ENCODE results near the gene TLL2. TPM values are rescaled to one million over a fixed set of nuclear protein-coding genes. Genes with fewer than 3 reads are reported as not detected.

The TLL2 gene
- polyA plus RNA-seq, 2 of the 4 experiments (the other 2 are of a cell fraction): 0.08 to 0.13 TPM

GRCh38 chr10:96500519-96500918 is 13.2 kb downstream of the TLL2 start:
- ChIA-PET CTCF (interaction anchor here (0.9 to 4.1 kb wide), 3 partner anchors 10 to 130 kb away, joined by 4 to 31 read pairs (median 4); no protein-coding TSS in a partner anchor), POLR2A (no interaction called here)
- FAIRE-seq: no peak
- H3K4me2 ChIP-seq: no peak overlapping the region
- H3K27ac ChIP-seq: no peak overlapping the region
- no peak for DNase-seq (ENCODE audit: low read depth in 1 of 2, low spot score in 1 of 2)
- no peaks in the 10 kb centered on the region for H3K9me3 ChIP-seq
- H3K4me1 ChIP-seq: no peaks in the 10 kb centered on the region
- WGBS (ENCODE audit: missing lambda C conversion rate): 50% methylated on average over 7 of the region's 7 CpGs
- ATAC-seq: no peak
- TF ChIP-seq HMGXB4 (CRISPR knock-in tag; IDR thresholded peaks at IDR 0.05; ENCODE audit: borderline replicate concordance): no peak
- H3K4me3 ChIP-seq: no peak overlapping the region

- Histone ChIP-seq H3K27ac (no peak overlapping the region), H3K4me2 (no peak overlapping the region), H3K4me1 (no peaks in the 10 kb centered on the region), H3K9me3 (no peaks in the 10 kb centered on the region), H3K4me3 (no peak overlapping the region)
- no peak for ATAC-seq
- no peak for FAIRE-seq
- POLR2A ChIA-PET: no interaction called here
- CTCF ChIA-PET: interaction anchor here (0.9 to 4.1 kb wide), 2 partner anchors 10 to 125 kb away, joined by 4 to 31 read pairs; no protein-coding TSS in a partner anchor
- 57% methylated on average over 3 of the region's 3 CpGs for WGBS (ENCODE audit: missing lambda C conversion rate)
- no peak for TF ChIP-seq EHF (CRISPR knock-in tag; IDR thresholded peaks at IDR 0.05)
- no peak for TF ChIP-seq BCL3 (IDR thresholded peaks at IDR 0.05)
- no peak for TF ChIP-seq PBX3 (IDR thresholded peaks at IDR 0.05)
- no peak for TF ChIP-seq ZSCAN20 (CRISPR knock-in tag; IDR thresholded peaks at IDR 0.05)
- TF ChIP-seq ESRRA (IDR thresholded peaks at IDR 0.05; ENCODE audit: borderline replicate concordance, low read length): no peak
- TF ChIP-seq SREBF2 (IDR thresholded peaks at IDR 0.05): no peak
- no peak for TF ChIP-seq ATOH8 (CRISPR knock-in tag; IDR thresholded peaks at IDR 0.05; ENCODE audit: low read depth)
- no peak for TF ChIP-seq FOXS1 (CRISPR knock-in tag; IDR thresholded peaks at IDR 0.05)
- TF ChIP-seq SMC3 (IDR thresholded peaks at IDR 0.05): no peak
- no peak for DNase-seq (ENCODE audit: low read depth in 1 of 2, low spot score in 1 of 2)
Measured at GRCh38 chr10:96500050-96500449, 13.7 kb downstream of the TLL2 start.

GRCh38 chr10:96497391-96497790 is 16.3 kb downstream of the TLL2 start:
- ChIA-PET POLR2A (no interaction called here), CTCF (interaction anchor here (0.7 to 5.0 kb wide), 3 partner anchors 14 to 252 kb away, joined by 3 to 54 read pairs (median 3); partner anchors contain the start of gene TLL2)
- Histone ChIP-seq H3K4me2 (no peak overlapping the region), H3K27ac (no peak overlapping the region), H3K4me3 (no peak overlapping the region), H3K4me1 (no peaks in the 10 kb centered on the region), H3K9me3 (no peaks in the 10 kb centered on the region)
- TF ChIP-seq TFCP2L1 (CRISPR knock-in tag; IDR thresholded peaks at IDR 0.05) (no peak), SMC3 (IDR thresholded peaks at IDR 0.05) (no peak), ELK1 (IDR thresholded peaks at IDR 0.05; ENCODE audit: low read depth, low read length) (no peak), NPAS2 (CRISPR knock-in tag; IDR thresholded peaks at IDR 0.05; ENCODE audit: borderline replicate concordance) (no peak), BCL3 (IDR thresholded peaks at IDR 0.05) (no peak), EHF (CRISPR knock-in tag; IDR thresholded peaks at IDR 0.05) (no peak), RARB (CRISPR knock-in tag; IDR thresholded peaks at IDR 0.05) (no peak), RAD21 (conservative IDR thresholded peaks at IDR 0.05 in 1 of 2, IDR thresholded peaks at IDR 0.05 in 1 of 2) (no peak), EP300 (IDR thresholded peaks at IDR 0.05) (no peak), HES2 (IDR thresholded peaks at IDR 0.05) (no peak), MAZ (IDR thresholded peaks at IDR 0.05; ENCODE audit: borderline replicate concordance, low read depth, low read length) (no peak)
- ATAC-seq (no peak), FAIRE-seq (no peak), DNase-seq (ENCODE audit: low read depth in 1 of 2, low spot score in 1 of 2) (no peak)
- WGBS (ENCODE audit: missing lambda C conversion rate): 29% methylated on average over 5 of the region's 5 CpGs
